H1 (cell line): Measurements from ENCODE around the gene ZBED1. TPM values are rescaled to one million over a fixed set of nuclear protein-coding genes. Genes with fewer than 3 reads are reported as not detected.
A peak's percentile ranks its signal among the peaks of the same experiment; 100 is the strongest.

Experiments
- CTBP2 ChIP-seq: IDR thresholded peaks from 2 replicates; pipeline ENCODE4 v1.7.0; 2011; ENCODE audit warnings: borderline replicate concordance, mild to moderate bottlenecking, moderate library complexity, mixed read lengths, low read length; ENCODE audit not compliant: insufficient read depth, insufficient read length
- CTCF ChIP-seq, 3 experiments: IDR thresholded peaks; 1 replicate in 2 of 3; 2 replicates in 1 of 3; pipeline versions ENCODE4 v1.5.1 to v1.6.1; 2011; ENCODE audit warnings: low read length in 3 of 3, mild to moderate bottlenecking in 3 of 3, inconsistent platforms in 2 of 3, low read depth in 1 of 3, moderate library complexity in 1 of 3; ENCODE audit not compliant: insufficient read depth in 1 of 3; ENCODE audit errors: control extremely low read depth in 1 of 3
- E2F6 ChIP-seq: IDR thresholded peaks from 2 replicates; pipeline ENCODE4 v1.6.1; 2012; ENCODE audit warnings: inconsistent platforms
- HDAC2 ChIP-seq, 2 experiments: fragments of 300-600 bp in 1 of 2; sonication (generic) in 1 of 2; IDR thresholded peaks; 2 replicates each; pipeline ENCODE4 v1.6.1; 2011 to 2012; ENCODE audit warnings: low read depth in 2 of 2, low read length in 2 of 2, mild to moderate bottlenecking in 2 of 2, moderate library complexity in 2 of 2, borderline replicate concordance in 1 of 2, inconsistent platforms in 1 of 2
- NRF1 ChIP-seq: IDR thresholded peaks from 2 replicates; pipeline ENCODE4 v1.6.1; 2011; ENCODE audit warnings: mild to moderate bottlenecking, low read depth, low read length, improper control_type of control experiment
- RAD21 ChIP-seq, 2 experiments: IDR thresholded peaks in 1 of 2; conservative IDR thresholded peaks in 1 of 2; 2 replicates each; pipeline ENCODE4 v1.6.1; 2011; ENCODE audit warnings: low read depth in 2 of 2, low read length in 2 of 2, improper control_type of control experiment in 1 of 2, inconsistent platforms in 1 of 2, mild to moderate bottlenecking in 1 of 2, moderate library complexity in 1 of 2
- RXRA ChIP-seq: IDR thresholded peaks from 2 replicates; pipeline ENCODE4 v1.6.1; 2011; ENCODE audit warnings: low read depth, mild to moderate bottlenecking, low read length, moderate library complexity; ENCODE audit not compliant: insufficient read depth
- polyA plus RNA-seq, 7 experiments: library from polyadenylated mRNA; depleted of rRNA in 3 of 7; stranded (reverse) in 5 of 7; unstranded in 2 of 7; fragments of >200 nt in 5 of 7; fragments of 200-250 nt in 2 of 7; gene quantifications; 1 replicate in 5 of 7; 2 replicates in 1 of 7; 4 replicates in 1 of 7; pipeline versions ENCODE4 v1.2.1 to v1.2.3, GENCODE V29; 2011 to 2013; ENCODE audit warnings: missing spikeins in 2 of 7, mixed read lengths in 2 of 7
- total RNA-seq: library from RNA; stranded (reverse); fragmentation: NEBNext Ultra II Directional; extraction: Animal tissue kit (Norgen Biotek cat#: 25700); gene quantifications from 2 replicates; pipeline ENCODE4 v1.2.1, GENCODE V29; 2021
- TF ChIP-seq, protein P1 (sequence below): IDR thresholded peaks from 2 replicates; pipeline ENCODE4 v1.6.1; 2011; ENCODE audit warnings: low read depth, mild to moderate bottlenecking, low read length; ENCODE audit not compliant: insufficient read depth
- TF ChIP-seq, protein P2 (sequence below): IDR thresholded peaks from 2 replicates; pipeline ENCODE4 v1.6.1; 2012; ENCODE audit warnings: low read length, inconsistent platforms

The ZBED1 gene
- total and polyA plus RNA-seq, 2 of the 8 experiments (the other 6 are each of a cell fraction or from before 2014, with no cell fraction given) = 28.5 to 45.8 TPM

DNA sequence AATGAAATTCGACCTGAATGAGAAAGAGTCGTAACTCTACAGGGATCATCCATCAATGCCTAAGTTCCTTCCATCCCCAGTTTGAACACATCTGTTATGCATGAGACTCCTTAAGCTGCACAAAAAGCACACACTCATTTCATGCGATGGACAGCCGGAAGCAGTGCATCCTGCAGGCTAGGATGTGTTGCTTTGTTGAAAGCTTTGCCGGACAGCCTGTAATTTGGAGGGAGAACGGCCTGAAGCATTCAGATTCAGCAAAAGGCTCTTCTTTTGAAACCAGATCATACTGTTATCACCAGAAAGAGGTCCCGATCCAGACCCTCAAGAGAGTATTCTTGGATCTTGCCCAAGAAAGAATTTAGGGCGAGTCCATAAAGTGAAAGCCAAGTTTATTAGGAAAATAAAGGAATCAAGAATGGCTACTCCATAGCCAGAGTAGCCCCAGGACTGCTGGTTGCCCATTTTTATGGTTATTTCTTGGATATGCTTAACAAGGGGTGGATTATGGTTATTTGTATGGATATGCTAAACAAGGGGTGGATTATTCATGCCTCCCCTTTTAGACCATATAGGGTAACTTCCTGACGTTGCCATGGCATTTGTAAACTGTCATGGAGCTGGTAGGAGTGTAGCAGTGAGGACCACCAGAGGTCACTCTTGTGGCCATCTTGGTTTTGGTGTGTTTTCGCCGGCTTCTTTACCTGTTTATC, 48.1 kb upstream of the ZBED1 start (continued):
- TF ChIP-seq RAD21 (IDR thresholded peaks at IDR 0.05 in 1 of 2, conservative IDR thresholded peaks at IDR 0.05 in 1 of 2; ENCODE audit: low read depth in 2 of 2, low read length in 2 of 2) = peak; percentile 16 to 45; a peak in 3 of 4 replicates
- no peak for TF ChIP-seq RXRA
- TF ChIP-seq, protein P1, sequence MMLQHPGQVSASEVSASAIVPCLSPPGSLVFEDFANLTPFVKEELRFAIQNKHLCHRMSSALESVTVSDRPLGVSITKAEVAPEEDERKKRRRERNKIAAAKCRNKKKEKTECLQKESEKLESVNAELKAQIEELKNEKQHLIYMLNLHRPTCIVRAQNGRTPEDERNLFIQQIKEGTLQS = no peak
- TF ChIP-seq CTCF (IDR thresholded peaks at IDR 0.05; ENCODE audit: control extremely low read depth in 1 of 3, insufficient read depth in 1 of 3, low read depth in 1 of 3, low read length in 3 of 3) = peak; percentile 23 to 51 (median 26); a peak in 3 of 4 replicates
- no peak for TF ChIP-seq CTBP2
- no peak for TF ChIP-seq NRF1
- peak; percentile 77 for TF ChIP-seq E2F6
- peak in 1 of 2 experiments; percentile 82; a peak in 1 of 4 replicates for TF ChIP-seq HDAC2 (IDR thresholded peaks at IDR 0.05; ENCODE audit: borderline replicate concordance in 1 of 2, low read depth in 2 of 2, low read length in 2 of 2)
- TF ChIP-seq, protein P2, sequence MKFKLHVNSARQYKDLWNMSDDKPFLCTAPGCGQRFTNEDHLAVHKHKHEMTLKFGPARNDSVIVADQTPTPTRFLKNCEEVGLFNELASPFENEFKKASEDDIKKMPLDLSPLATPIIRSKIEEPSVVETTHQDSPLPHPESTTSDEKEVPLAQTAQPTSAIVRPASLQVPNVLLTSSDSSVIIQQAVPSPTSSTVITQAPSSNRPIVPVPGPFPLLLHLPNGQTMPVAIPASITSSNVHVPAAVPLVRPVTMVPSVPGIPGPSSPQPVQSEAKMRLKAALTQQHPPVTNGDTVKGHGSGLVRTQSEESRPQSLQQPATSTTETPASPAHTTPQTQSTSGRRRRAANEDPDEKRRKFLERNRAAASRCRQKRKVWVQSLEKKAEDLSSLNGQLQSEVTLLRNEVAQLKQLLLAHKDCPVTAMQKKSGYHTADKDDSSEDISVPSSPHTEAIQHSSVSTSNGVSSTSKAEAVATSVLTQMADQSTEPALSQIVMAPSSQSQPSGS = 0 out of 2 replicates have a peak, but pooled peaks have one; percentile 16
